ENCODE data around the gene FAM180B.

The FAM180B gene

DNA sequence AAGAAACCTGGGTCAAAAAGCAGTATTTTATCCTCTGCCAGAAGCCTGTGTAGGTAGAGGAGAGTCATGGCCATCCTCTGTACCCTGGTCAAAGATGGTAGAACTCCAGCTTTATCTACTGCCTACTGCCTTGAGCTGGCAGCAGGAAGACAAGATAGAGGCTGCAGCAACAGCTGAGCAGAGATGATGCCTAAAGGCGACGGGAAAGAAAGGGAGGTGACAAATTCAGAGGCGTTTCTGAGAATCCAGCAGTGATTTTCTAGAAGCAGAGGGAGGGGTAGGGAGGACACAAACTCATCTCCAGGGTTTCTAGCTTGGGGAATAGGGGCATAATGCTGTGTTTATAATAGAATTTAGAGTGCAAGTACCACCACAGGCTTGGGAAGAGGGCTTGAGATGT is 23.2 kb downstream of the FAM180B start:
- Histone ChIP-seq H2BK120ac (ENCODE audit: low read depth, low read length) (no peak overlapping the region), H3K27me3 (ENCODE audit: control insufficient read depth in 3 of 3, insufficient read depth in 3 of 3, low read depth in 1 of 3, low read length in 3 of 3) (no peaks in the 10 kb centered on the region), H2AK5ac (ENCODE audit: low read depth, low read length) (no peak overlapping the region), H3K4me3 (ENCODE audit: low read length in 2 of 2) (no peak overlapping the region), H3K27ac (replicated peaks; ENCODE audit: low read length) (no peak overlapping the region), H3K14ac (ENCODE audit: low read length) (no peak overlapping the region), H3K23ac (ENCODE audit: low read depth, low read length, poor library complexity) (no peak overlapping the region), H3K9me3 (replicated peaks in 1 of 2; ENCODE audit: control insufficient read depth in 2 of 2, insufficient read depth in 1 of 2, low read depth in 1 of 2, low read length in 2 of 2) (no peaks in the 10 kb centered on the region), H2BK5ac (ENCODE audit: low read length) (no peak overlapping the region), H2AFZ (ENCODE audit: low read length) (no peak overlapping the region), H4K8ac (ENCODE audit: low read depth, low read length) (no peak overlapping the region), H3K79me1 (ENCODE audit: low read depth, low read length) (no peaks in the 10 kb centered on the region), H2BK12ac (ENCODE audit: low read length) (no peak overlapping the region), H3K36me3 (replicated peaks in 1 of 2; ENCODE audit: control insufficient read depth in 2 of 2, insufficient read depth in 2 of 2, low read length in 2 of 2) (peaks cover 1 to 11% of the 10 kb centered on the region in 2 donors), H4K91ac (ENCODE audit: low read depth, low read length, poor library complexity) (no peak overlapping the region), H2BK15ac (ENCODE audit: low read length) (no peak overlapping the region), H3K4me1 (ENCODE audit: control insufficient read depth in 2 of 2, insufficient read depth in 1 of 2, low read depth in 1 of 2, low read length in 2 of 2) (peaks cover 0 to 2% of the 10 kb centered on the region in 2 donors), H3K18ac (ENCODE audit: low read length) (no peak overlapping the region), H3K4me2 (ENCODE audit: insufficient read depth, low read length, poor library complexity, severe bottlenecking) (no peak overlapping the region), H3K4ac (ENCODE audit: low read length) (no peak overlapping the region), H3K9ac (ENCODE audit: low read depth, low read length, poor library complexity) (no peak overlapping the region)
- WGBS, 2 donors (ENCODE audit: extremely low coverage in 2 of 2, insufficient read length in 2 of 2, insufficient replicate concordance in 1 of 2): no CpG with 5 or more reads among the region's 3 CpGs
- DNase-seq (ENCODE audit: low spot score): no peak

DNA sequence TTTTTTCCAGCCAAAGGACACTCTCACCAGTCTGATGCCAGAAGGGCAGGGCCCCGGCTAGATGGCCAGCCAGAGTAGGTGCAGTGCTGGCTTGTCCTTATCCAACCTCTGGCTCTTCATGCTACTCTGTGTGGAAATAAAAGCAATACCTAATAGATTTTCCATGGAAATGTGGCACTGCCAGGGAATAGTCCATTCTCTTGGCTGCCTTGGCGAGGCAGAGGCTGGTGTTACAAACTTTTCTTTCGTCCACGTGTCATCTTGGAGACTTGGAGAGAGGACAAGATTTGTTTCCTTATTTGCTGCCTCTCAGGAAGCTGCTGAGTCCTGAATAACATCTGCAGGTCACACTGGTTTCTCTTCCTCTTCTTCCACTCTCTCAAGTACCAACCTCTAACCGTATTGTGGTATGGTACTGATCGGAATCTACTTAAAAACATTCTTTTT is 24.9 kb downstream of the FAM180B start:
- Histone ChIP-seq H3K27ac (replicated peaks; ENCODE audit: low read length) (no peak overlapping the region), H3K36me3 (replicated peaks in 1 of 2; ENCODE audit: control insufficient read depth in 2 of 2, insufficient read depth in 2 of 2, low read length in 2 of 2) (peaks cover 1 to 14% of the 10 kb centered on the region in 2 donors), H3K4me1 (ENCODE audit: control insufficient read depth in 2 of 2, insufficient read depth in 1 of 2, low read depth in 1 of 2, low read length in 2 of 2) (peaks cover 0 to 2% of the 10 kb centered on the region in 2 donors), H3K4me2 (ENCODE audit: insufficient read depth, low read length, poor library complexity, severe bottlenecking) (no peak overlapping the region), H2BK15ac (ENCODE audit: low read length) (no peak overlapping the region), H2AFZ (ENCODE audit: low read length) (no peak overlapping the region), H3K27me3 (ENCODE audit: control insufficient read depth in 3 of 3, insufficient read depth in 3 of 3, low read depth in 1 of 3, low read length in 3 of 3) (no peaks in the 10 kb centered on the region), H3K4ac (ENCODE audit: low read length) (no peak overlapping the region), H3K9ac (ENCODE audit: low read depth, low read length, poor library complexity) (no peak overlapping the region), H3K18ac (ENCODE audit: low read length) (no peak overlapping the region), H2BK12ac (ENCODE audit: low read length) (no peak overlapping the region), H2BK120ac (ENCODE audit: low read depth, low read length) (no peak overlapping the region), H4K8ac (ENCODE audit: low read depth, low read length) (no peak overlapping the region), H4K91ac (ENCODE audit: low read depth, low read length, poor library complexity) (no peak overlapping the region), H2AK5ac (ENCODE audit: low read depth, low read length) (no peak overlapping the region), H3K79me1 (ENCODE audit: low read depth, low read length) (no peaks in the 10 kb centered on the region), H3K23ac (ENCODE audit: low read depth, low read length, poor library complexity) (no peak overlapping the region), H3K4me3 (ENCODE audit: low read length in 2 of 2) (no peak overlapping the region), H3K9me3 (replicated peaks in 1 of 2; ENCODE audit: control insufficient read depth in 2 of 2, insufficient read depth in 1 of 2, low read depth in 1 of 2, low read length in 2 of 2) (no peaks in the 10 kb centered on the region), H2BK5ac (ENCODE audit: low read length) (no peak overlapping the region), H3K14ac (ENCODE audit: low read length) (no peak overlapping the region)
- no peak for DNase-seq (ENCODE audit: low spot score)
- no CpG with 5 or more reads among the region's 6 CpGs for WGBS, 2 donors (ENCODE audit: extremely low coverage in 2 of 2, insufficient read length in 2 of 2, insufficient replicate concordance in 1 of 2)

DNA sequence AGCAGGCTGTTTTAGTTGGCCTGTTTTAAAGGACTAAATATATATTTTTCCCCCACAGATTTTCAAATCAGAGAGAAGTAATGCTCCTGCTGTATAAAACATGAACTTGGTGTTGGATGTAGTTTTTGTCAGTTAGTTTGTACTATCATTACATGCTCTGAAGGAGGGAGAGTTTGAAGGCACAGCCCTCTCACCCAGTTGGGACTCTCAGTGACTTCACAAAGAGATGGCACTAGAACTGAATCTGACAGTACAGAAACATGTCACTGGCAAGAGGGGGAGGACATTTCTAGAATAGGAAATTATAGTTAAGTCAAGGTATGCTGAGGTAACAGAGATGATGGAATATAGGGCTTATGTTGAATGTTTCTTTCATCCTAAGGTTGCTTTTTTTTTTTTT is 28.8 kb downstream of the FAM180B start:
- Histone ChIP-seq H2BK15ac (ENCODE audit: low read length) (no peak overlapping the region), H3K79me1 (ENCODE audit: low read depth, low read length) (no peaks in the 10 kb centered on the region), H2AFZ (ENCODE audit: low read length) (no peak overlapping the region), H2BK12ac (ENCODE audit: low read length) (no peak overlapping the region), H4K8ac (ENCODE audit: low read depth, low read length) (no peak overlapping the region), H3K18ac (ENCODE audit: low read length) (no peak overlapping the region), H3K9me3 (replicated peaks in 1 of 2; ENCODE audit: control insufficient read depth in 2 of 2, insufficient read depth in 1 of 2, low read depth in 1 of 2, low read length in 2 of 2) (no peaks in the 10 kb centered on the region), H3K14ac (ENCODE audit: low read length) (no peak overlapping the region), H4K91ac (ENCODE audit: low read depth, low read length, poor library complexity) (no peak overlapping the region), H2AK5ac (ENCODE audit: low read depth, low read length) (no peak overlapping the region), H3K27ac (replicated peaks; ENCODE audit: low read length) (no peak overlapping the region), H3K9ac (ENCODE audit: low read depth, low read length, poor library complexity) (no peak overlapping the region), H3K4me1 (ENCODE audit: control insufficient read depth in 2 of 2, insufficient read depth in 1 of 2, low read depth in 1 of 2, low read length in 2 of 2) (no peaks in the 10 kb centered on the region), H3K4ac (ENCODE audit: low read length) (no peak overlapping the region), H2BK5ac (ENCODE audit: low read length) (no peak overlapping the region), H3K36me3 (replicated peaks in 1 of 2; ENCODE audit: control insufficient read depth in 2 of 2, insufficient read depth in 2 of 2, low read length in 2 of 2) (peaks cover 7 to 46% of the 10 kb centered on the region in 2 donors), H3K4me2 (ENCODE audit: insufficient read depth, low read length, poor library complexity, severe bottlenecking) (no peak overlapping the region), H3K27me3 (ENCODE audit: control insufficient read depth in 3 of 3, insufficient read depth in 3 of 3, low read depth in 1 of 3, low read length in 3 of 3) (no peaks in the 10 kb centered on the region), H2BK120ac (ENCODE audit: low read depth, low read length) (no peak overlapping the region), H3K4me3 (ENCODE audit: low read length in 2 of 2) (no peak overlapping the region), H3K23ac (ENCODE audit: low read depth, low read length, poor library complexity) (no peak overlapping the region)
- no peak for DNase-seq (ENCODE audit: low spot score)

DNA sequence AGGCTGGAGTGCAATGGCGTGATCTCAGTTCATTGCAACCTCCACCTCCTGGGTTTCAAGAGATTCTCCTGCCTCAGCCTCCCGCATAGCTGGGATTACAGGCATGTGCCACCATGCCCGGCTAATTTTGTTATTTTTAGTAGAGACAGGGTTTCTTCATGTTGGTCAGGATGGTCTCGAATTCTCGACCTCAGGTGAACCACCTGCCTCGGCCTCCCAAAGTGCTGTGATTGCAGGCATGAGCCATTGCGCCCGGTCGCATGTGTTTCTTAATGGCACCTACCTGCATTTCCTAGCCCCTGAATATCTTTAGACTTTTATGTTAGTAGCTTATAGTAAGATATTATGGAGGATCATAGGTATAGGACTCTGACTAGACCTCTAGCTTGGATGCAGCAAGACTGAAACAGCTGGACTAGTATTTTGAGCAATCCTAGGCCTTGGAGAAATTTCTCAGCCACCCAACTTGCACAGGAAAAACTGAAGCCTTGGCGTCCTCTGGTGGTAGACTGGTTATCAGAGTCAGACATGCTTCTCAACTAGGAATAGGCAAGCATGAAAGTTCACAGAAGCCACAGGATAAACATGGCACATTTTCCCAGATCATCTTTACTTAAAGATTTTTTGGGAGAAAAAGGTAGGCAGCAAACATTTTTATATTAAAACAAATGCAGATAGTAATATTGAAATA is 30.4 kb downstream of the FAM180B start:
- Histone ChIP-seq H2BK120ac (ENCODE audit: low read depth, low read length) (no peak overlapping the region), H3K27ac (replicated peaks; ENCODE audit: low read length) (no peak overlapping the region), H3K18ac (ENCODE audit: low read length) (no peak overlapping the region), H3K14ac (ENCODE audit: low read length) (no peak overlapping the region), H3K4me3 (ENCODE audit: low read length in 2 of 2) (no peak overlapping the region), H3K4me2 (ENCODE audit: insufficient read depth, low read length, poor library complexity, severe bottlenecking) (no peak overlapping the region), H4K91ac (ENCODE audit: low read depth, low read length, poor library complexity) (no peak overlapping the region), H2BK5ac (ENCODE audit: low read length) (no peak overlapping the region), H3K79me1 (ENCODE audit: low read depth, low read length) (no peaks in the 10 kb centered on the region), H4K8ac (ENCODE audit: low read depth, low read length) (no peak overlapping the region), H3K9me3 (replicated peaks in 1 of 2; ENCODE audit: control insufficient read depth in 2 of 2, insufficient read depth in 1 of 2, low read depth in 1 of 2, low read length in 2 of 2) (no peaks in the 10 kb centered on the region), H3K23ac (ENCODE audit: low read depth, low read length, poor library complexity) (no peak overlapping the region), H3K4ac (ENCODE audit: low read length) (no peak overlapping the region), H3K36me3 (replicated peaks in 1 of 2; ENCODE audit: control insufficient read depth in 2 of 2, insufficient read depth in 2 of 2, low read length in 2 of 2) (peaks cover 12 to 50% of the 10 kb centered on the region in 2 donors), H2AFZ (ENCODE audit: low read length) (no peak overlapping the region), H2BK12ac (ENCODE audit: low read length) (no peak overlapping the region), H3K9ac (ENCODE audit: low read depth, low read length, poor library complexity) (no peak overlapping the region), H2AK5ac (ENCODE audit: low read depth, low read length) (no peak overlapping the region), H3K27me3 (ENCODE audit: control insufficient read depth in 3 of 3, insufficient read depth in 3 of 3, low read depth in 1 of 3, low read length in 3 of 3) (no peaks in the 10 kb centered on the region), H2BK15ac (ENCODE audit: low read length) (no peak overlapping the region), H3K4me1 (ENCODE audit: control insufficient read depth in 2 of 2, insufficient read depth in 1 of 2, low read depth in 1 of 2, low read length in 2 of 2) (no peaks in the 10 kb centered on the region)
- WGBS, 2 donors (ENCODE audit: extremely low coverage in 2 of 2, insufficient read length in 2 of 2, insufficient replicate concordance in 1 of 2): no CpG with 5 or more reads among the region's 10 CpGs
- DNase-seq (ENCODE audit: low spot score): no peak
